Cardiac fibroblast (primary cell): Measurements from ENCODE around the gene ARHGEF28.
A peak's percentile ranks its signal among the peaks of the same experiment; 100 is the strongest.

ENCODE experiments used
- DNase-seq, 2 donors: peaks; one replicate each; pipeline versions ENCODE4 v3.0.0 to v3.0.0-alpha.2; 2010; ENCODE audit warnings: low read depth in 2 of 2
- H3K4me3 ChIP-seq, 2 donors: replicated peaks in 1 of 2; 1 replicate in 1 of 2; 2 replicates in 1 of 2; pipeline ENCODE4 v1.5.1; 2011; ENCODE audit warnings: low read depth in 2 of 2, low read length in 2 of 2, mild to moderate bottlenecking in 2 of 2, moderate library complexity in 1 of 2
- TF ChIP-seq, protein P1 (sequence below): IDR thresholded peaks from one replicate; pipeline ENCODE4 v1.5.1; 2011; ENCODE audit warnings: low read depth, mild to moderate bottlenecking, low read length, inconsistent platforms

Gene ARHGEF28

DNA sequence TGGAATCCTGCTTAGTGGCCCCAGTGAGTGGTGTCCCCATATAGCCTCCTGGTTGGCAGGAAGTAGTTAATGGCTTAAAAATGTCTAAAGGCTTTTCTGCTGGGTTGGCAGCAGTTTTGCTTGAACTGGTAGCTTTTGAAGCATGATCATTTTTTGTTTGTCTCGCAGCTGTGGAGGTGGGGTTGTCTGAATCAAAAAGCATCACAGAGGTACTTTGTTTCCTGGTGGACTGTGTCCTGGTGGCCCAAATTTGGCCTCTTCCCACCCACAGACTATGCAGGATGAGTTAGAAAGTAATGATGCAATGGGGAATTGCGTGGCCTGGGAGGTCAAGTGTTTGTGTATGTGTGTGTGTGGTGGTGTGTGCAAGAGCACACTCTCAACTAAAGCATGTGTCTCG is 322.7 kb downstream of the ARHGEF28 start:
- TF ChIP-seq, protein P1, sequence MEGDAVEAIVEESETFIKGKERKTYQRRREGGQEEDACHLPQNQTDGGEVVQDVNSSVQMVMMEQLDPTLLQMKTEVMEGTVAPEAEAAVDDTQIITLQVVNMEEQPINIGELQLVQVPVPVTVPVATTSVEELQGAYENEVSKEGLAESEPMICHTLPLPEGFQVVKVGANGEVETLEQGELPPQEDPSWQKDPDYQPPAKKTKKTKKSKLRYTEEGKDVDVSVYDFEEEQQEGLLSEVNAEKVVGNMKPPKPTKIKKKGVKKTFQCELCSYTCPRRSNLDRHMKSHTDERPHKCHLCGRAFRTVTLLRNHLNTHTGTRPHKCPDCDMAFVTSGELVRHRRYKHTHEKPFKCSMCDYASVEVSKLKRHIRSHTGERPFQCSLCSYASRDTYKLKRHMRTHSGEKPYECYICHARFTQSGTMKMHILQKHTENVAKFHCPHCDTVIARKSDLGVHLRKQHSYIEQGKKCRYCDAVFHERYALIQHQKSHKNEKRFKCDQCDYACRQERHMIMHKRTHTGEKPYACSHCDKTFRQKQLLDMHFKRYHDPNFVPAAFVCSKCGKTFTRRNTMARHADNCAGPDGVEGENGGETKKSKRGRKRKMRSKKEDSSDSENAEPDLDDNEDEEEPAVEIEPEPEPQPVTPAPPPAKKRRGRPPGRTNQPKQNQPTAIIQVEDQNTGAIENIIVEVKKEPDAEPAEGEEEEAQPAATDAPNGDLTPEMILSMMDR: no peak
- DNase-seq: peak; percentile 55 to 70
- no peak overlapping the region for H3K4me3 ChIP-seq

DNA sequence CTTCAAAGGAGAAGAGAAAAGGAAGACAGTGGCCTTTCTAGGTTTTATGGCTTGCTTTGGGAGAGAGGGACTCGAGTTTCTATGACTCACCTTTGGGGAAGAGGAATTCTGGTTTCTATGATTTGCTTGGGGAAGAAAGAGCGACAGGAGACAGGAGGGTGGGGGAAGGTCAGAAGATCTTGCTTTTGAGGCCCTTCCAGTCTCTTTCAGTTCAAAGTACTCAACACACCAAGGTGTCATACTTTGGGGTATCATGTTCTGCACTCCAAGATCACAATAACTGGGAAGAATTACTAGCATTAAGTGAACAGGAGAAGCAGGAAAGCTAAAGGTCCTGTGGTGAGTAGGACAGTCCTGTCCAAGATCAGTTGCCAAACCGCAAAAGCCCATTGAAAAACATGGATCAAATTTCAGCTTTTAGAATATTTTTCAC is 324.5 kb downstream of the ARHGEF28 start:
- TF ChIP-seq, protein P1: no peak
- H3K4me3 ChIP-seq: no peak overlapping the region
- DNase-seq: no peak

DNA sequence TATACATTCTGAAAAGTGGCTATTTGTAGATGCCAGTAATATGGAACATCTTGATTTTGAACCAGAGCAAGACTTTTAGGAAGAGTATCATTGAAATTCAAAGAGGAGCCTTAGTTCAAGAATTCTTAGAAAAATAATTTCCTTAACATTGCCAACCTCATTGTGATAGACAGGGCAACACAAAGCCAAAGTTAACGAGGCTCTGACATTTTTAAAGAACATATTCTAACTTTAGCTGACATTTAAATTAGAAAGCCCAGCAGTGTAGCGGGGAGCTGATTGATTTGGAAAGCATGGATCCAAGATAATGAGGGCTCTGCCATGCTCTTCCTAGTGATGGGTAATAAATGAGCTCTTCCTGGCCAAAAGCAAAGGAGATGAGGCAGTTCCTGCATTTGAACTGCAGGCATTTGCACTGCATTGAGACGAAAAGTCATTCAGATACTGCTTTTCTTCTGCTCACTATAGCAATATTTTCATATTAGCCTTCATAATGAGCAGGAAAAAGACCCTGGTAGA is 325.0 kb downstream of the ARHGEF28 start:
- TF ChIP-seq, protein P1: no peak
- DNase-seq: no peak
- H3K4me3 ChIP-seq: no peak overlapping the region

DNA sequence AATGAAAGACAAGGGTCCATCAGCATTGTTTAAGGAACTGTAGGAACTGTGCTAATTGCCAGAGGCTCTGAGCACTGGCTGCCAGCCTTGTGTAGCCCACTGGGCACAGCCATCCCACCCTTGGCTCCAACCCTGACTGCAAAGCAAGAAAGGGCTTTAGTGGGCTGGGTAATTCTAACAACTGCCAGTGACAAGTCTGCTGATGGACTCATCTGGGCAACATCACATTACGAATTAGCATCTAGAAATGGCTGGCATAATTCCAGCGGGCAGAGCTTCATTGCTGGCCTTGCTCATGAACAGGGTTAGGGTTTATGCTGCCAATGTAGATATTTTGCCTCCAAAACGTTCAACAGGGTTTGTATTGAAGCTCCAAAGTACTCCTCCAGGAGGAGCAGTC is 326.9 kb downstream of the ARHGEF28 start:
- H3K4me3 ChIP-seq: no peak overlapping the region
- DNase-seq: no peak
- TF ChIP-seq, protein P1: no peak

DNA sequence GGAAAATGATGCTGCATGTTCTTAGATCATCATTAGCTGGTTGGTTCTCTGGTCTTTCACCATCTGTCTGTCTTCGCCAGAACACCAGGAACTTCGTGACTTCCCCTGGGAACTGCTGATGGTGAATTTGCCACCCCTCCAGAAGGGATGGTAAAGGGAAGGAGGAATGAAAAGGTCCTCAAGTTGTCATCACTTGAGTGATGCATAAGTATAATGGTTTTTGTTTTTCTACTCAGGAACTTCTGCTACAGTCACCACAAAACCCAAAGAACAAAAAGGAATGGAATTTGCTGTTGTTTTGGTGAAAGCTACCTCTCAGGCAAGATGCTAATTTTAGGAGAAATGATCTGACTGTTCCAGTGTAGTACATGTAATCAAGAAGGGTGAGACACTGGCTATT is 328.4 kb downstream of the ARHGEF28 start:
- DNase-seq: no peak
- TF ChIP-seq, protein P1: no peak
- no peak overlapping the region for H3K4me3 ChIP-seq

DNA sequence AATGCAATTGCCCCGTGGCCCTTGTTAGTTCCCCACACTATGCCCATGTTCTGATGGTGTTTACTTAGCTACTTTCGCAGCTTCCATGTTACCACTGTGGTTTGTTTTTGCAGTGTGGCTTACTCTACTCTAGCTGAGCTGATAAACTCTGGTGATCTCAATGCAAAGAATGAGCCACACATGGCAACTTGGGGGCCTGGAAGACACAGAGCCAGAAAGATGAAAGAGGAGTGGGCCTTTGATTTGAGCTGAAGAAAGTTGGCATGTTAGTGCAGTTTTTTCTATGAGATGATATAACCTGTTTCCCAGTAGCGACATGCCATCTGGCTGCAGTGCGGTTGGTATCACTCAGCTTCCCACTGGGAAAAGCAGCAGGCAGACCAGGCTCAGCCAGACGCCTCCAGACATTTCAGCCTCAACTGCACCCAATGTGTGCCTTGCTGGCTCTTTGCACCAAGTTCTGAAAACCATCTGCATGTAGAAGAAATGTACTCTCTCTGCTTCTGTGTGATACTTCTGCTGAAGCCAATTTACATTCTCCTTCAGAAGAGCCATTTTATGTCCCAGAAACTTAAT is 329.4 kb downstream of the ARHGEF28 start:
- H3K4me3 ChIP-seq: no peak overlapping the region
- TF ChIP-seq, protein P1: no peak
- no peak for DNase-seq
